Stimulated activated CD8-positive, alpha-beta memory T cell treated with anti-CD3 and anti-CD28 coated beads, Interleukin-7, amount 100 ng/mL, for 1 hour (primary cell): ENCODE results near the gene FXR2.

Experiments
- DNase-seq, 2 donors: peaks; one replicate each; pipeline ENCODE4 v3.0.0-alpha.2; 2020; ENCODE audit warnings: low read depth in 2 of 2

FXR2 gene

DNA sequence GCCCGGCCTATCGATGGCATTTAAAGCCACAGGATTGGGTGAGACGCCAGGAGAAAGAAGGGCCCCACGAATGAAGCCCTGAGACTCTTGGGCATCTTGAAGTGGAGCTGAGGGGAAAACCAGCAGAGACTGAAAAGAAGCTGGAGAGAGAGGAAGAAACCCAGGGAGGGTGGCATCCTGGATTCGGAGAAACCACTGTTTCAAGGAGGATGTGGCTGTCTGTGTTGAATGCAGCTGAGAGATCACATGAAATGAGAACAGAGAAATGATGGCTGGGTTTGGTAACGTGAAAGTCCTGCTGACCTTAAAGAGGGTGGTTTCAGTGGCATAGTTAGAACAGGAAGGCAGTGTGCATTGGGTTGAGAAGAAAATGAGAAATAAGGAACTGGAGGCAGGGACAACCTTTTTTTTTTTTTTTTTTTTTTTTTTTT is 62.1 kb downstream of the FXR2 start:
- DNase-seq = no peak

- no peak for DNase-seq
These were observed 63.3 kb downstream of the FXR2 start for GRCh38 chr17:7551396-7551795.

DNA sequence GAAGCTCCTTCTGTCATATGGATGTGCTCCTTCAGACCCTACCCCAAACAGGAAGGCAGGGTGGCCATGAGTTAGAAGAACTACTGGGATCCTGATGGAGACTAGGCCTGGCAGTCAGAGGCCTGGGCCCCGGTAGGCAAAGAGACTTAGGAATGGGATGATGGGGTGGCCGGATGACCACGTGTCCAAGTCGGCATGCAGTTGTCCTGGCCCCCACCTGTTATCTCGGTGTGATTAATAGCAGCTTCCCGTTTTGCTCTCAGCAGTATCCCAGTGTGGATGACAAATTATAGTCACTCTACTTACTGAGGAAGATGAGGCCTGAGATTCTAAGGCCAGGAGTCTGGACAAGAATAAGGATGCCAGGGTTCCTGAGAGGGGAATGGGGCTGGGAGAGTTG is 64.4 kb downstream of the FXR2 start:
- no peak for DNase-seq

DNA sequence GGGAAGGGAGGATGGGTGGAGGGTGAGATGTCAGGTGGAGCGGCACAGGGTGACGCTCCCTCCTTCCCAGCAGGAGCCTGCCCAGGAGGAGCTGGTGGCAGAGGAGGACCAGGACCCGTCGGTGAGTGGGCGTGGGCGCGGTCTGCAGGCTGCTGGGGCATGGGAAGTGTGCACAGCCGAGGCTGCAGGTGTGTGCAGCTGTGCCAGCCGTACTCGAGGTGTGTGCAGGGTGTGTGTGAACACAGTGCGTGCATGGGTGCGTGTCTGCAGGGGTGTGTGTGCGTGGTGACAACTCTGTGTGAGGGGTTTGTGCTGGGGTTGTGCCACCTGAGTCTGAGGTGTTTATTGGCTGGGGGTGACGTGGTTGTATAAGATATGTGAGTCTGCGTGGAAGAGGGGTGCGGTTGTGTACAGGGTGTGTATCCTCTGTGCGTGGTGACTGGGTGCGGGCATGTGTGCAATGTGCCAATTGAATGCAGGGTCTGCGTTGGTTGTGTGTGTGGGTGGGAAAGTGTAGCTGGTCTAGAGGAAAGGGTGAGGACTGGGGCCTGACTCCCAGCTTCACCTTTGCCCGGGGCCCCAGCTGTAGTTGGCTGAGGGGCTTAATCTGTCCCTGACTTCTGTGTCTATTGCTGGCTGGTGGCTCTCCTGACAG is 65.2 kb downstream of the FXR2 start:
- no peak for DNase-seq

- DNase-seq = no peak
These were observed 65.9 kb downstream of the FXR2 start, which contains the start of gene TNFSF12 for GRCh38 chr17:7548585-7549400. TSS of gene TNFSF12 (plus strand) at chr17:7549058. CDS start at chr17:7549154, 96 bp downstream.

DNA sequence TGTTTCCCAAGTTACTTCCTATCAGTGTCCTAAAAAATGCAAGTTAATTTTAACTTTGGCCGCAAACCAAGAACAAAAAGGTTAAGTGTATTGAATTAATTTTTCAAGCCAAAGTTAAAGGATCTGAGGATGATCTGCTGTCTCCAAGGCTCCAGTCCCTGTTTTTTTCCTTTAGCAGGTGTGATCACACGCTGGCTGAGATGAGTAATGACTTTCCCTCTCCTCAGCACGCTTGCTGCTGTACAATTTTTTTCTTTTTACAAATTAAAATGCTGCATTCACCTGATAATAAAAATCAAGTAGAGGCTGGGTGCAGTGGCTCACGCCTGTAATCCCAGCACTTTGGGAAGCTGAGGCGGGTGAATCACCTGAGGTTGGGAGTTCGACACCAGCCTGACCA is 69.8 kb downstream of the FXR2 start:
- no peak for DNase-seq
